ENCODE results near the gene CAT.

Gene CAT

GRCh38 chr11:34478845-34479663, 40.3 kb downstream of the CAT start:
- TF ChIP-seq ISL1 (CRISPR knock-in tag; IDR thresholded peaks at IDR 0.05) (0 out of 2 replicates have a peak, but pooled peaks have one; percentile 14), TOX (CRISPR knock-in tag; IDR thresholded peaks at IDR 0.05; ENCODE audit: borderline replicate concordance) (no peak), ZNF565 (CRISPR knock-in tag; conservative IDR thresholded peaks at IDR 0.05; ENCODE audit: low read depth) (no peak), CSDC2 (CRISPR knock-in tag; IDR thresholded peaks at IDR 0.05) (no peak), BACH2 (CRISPR knock-in tag; IDR thresholded peaks at IDR 0.05; ENCODE audit: borderline replicate concordance) (no peak), TCF4 (CRISPR knock-in tag; IDR thresholded peaks at IDR 0.05; ENCODE audit: borderline replicate concordance) (peak; percentile 81), ESRRG (CRISPR knock-in tag; IDR thresholded peaks at IDR 0.05) (no peak), TSHZ2 (CRISPR knock-in tag; IDR thresholded peaks at IDR 0.05) (peak; percentile 75), ZC3H10 (CRISPR knock-in tag; IDR thresholded peaks at IDR 0.05) (no peak)
- TF ChIP-seq, protein P1, sequence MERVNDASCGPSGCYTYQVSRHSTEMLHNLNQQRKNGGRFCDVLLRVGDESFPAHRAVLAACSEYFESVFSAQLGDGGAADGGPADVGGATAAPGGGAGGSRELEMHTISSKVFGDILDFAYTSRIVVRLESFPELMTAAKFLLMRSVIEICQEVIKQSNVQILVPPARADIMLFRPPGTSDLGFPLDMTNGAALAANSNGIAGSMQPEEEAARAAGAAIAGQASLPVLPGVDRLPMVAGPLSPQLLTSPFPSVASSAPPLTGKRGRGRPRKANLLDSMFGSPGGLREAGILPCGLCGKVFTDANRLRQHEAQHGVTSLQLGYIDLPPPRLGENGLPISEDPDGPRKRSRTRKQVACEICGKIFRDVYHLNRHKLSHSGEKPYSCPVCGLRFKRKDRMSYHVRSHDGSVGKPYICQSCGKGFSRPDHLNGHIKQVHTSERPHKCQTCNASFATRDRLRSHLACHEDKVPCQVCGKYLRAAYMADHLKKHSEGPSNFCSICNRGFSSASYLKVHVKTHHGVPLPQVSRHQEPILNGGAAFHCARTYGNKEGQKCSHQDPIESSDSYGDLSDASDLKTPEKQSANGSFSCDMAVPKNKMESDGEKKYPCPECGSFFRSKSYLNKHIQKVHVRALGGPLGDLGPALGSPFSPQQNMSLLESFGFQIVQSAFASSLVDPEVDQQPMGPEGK (CRISPR knock-in tag; IDR thresholded peaks at IDR 0.05; ENCODE audit: borderline replicate concordance): no peak
- TF ChIP-seq, protein P2, sequence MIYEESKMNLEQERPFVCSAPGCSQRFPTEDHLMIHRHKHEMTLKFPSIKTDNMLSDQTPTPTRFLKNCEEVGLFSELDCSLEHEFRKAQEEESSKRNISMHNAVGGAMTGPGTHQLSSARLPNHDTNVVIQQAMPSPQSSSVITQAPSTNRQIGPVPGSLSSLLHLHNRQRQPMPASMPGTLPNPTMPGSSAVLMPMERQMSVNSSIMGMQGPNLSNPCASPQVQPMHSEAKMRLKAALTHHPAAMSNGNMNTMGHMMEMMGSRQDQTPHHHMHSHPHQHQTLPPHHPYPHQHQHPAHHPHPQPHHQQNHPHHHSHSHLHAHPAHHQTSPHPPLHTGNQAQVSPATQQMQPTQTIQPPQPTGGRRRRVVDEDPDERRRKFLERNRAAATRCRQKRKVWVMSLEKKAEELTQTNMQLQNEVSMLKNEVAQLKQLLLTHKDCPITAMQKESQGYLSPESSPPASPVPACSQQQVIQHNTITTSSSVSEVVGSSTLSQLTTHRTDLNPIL (CRISPR knock-in tag; IDR thresholded peaks at IDR 0.05; ENCODE audit: low read depth): no peak
- no peak for ATAC-seq

- TF ChIP-seq RARB (CRISPR knock-in tag; IDR thresholded peaks at IDR 0.05): no peak
- TF ChIP-seq ESRRG (CRISPR knock-in tag; IDR thresholded peaks at IDR 0.05): no peak
- TF ChIP-seq GLIS3 (CRISPR knock-in tag; IDR thresholded peaks at IDR 0.05): no peak
- TF ChIP-seq ZFP30 (CRISPR knock-in tag; IDR thresholded peaks at IDR 0.05): no peak
- TF ChIP-seq CSDC2 (CRISPR knock-in tag; IDR thresholded peaks at IDR 0.05): no peak
- no peak for TF ChIP-seq PPARA (CRISPR knock-in tag; IDR thresholded peaks at IDR 0.05; ENCODE audit: borderline replicate concordance)
- no peak for TF ChIP-seq BACH2 (CRISPR knock-in tag; IDR thresholded peaks at IDR 0.05; ENCODE audit: borderline replicate concordance)
- TF ChIP-seq ISL1 (CRISPR knock-in tag; IDR thresholded peaks at IDR 0.05): no peak
- TF ChIP-seq ZC3H10 (CRISPR knock-in tag; IDR thresholded peaks at IDR 0.05): no peak
- no peak for TF ChIP-seq SNAI2 (CRISPR knock-in tag; IDR thresholded peaks at IDR 0.05)
- no peak for TF ChIP-seq TOX (CRISPR knock-in tag; IDR thresholded peaks at IDR 0.05; ENCODE audit: borderline replicate concordance)
- no peak for TF ChIP-seq ZNF70 (CRISPR knock-in tag; IDR thresholded peaks at IDR 0.05)
- TF ChIP-seq ARNTL (CRISPR knock-in tag; IDR thresholded peaks at IDR 0.05; ENCODE audit: borderline replicate concordance, low read depth): no peak
These were observed 41.6 kb downstream of the CAT start for GRCh38 chr11:34480314-34480713.

DNA sequence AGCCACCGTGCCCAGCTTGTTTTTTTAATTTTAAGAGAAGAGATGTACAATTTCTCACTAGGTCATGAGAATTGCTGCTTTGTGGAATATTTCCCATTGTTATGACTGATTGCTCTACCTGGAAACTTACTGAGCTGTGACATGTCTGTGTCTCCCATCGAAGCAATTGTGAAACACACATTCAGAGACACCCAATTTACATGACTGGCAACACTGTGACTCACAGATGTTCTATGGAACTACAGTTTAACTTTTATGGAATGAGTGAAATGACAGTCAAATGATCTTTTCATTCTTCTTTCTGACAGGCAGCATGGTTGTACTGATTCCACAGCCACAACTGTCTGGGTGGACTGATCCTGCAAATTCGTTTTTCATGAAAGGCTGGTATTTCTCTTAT, 42.6 kb downstream of the CAT start:
- no peak for ATAC-seq
- TF ChIP-seq, protein P3, sequence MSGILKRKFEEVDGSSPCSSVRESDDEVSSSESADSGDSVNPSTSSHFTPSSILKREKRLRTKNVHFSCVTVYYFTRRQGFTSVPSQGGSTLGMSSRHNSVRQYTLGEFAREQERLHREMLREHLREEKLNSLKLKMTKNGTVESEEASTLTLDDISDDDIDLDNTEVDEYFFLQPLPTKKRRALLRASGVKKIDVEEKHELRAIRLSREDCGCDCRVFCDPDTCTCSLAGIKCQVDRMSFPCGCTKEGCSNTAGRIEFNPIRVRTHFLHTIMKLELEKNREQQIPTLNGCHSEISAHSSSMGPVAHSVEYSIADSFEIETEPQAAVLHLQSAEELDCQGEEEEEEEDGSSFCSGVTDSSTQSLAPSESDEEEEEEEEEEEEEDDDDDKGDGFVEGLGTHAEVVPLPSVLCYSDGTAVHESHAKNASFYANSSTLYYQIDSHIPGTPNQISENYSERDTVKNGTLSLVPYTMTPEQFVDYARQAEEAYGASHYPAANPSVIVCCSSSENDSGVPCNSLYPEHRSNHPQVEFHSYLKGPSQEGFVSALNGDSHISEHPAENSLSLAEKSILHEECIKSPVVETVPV (CRISPR knock-in tag; IDR thresholded peaks at IDR 0.05): no peak
- TF ChIP-seq SNAI2 (CRISPR knock-in tag; IDR thresholded peaks at IDR 0.05): no peak
- TF ChIP-seq TSHZ2 (CRISPR knock-in tag; IDR thresholded peaks at IDR 0.05): no peak
- TF ChIP-seq PPARA (CRISPR knock-in tag; IDR thresholded peaks at IDR 0.05; ENCODE audit: borderline replicate concordance): no peak
- TF ChIP-seq, protein P1 (CRISPR knock-in tag; IDR thresholded peaks at IDR 0.05; ENCODE audit: borderline replicate concordance): no peak
- TF ChIP-seq BACH2 (CRISPR knock-in tag; IDR thresholded peaks at IDR 0.05; ENCODE audit: borderline replicate concordance): no peak
- TF ChIP-seq, protein P4, sequence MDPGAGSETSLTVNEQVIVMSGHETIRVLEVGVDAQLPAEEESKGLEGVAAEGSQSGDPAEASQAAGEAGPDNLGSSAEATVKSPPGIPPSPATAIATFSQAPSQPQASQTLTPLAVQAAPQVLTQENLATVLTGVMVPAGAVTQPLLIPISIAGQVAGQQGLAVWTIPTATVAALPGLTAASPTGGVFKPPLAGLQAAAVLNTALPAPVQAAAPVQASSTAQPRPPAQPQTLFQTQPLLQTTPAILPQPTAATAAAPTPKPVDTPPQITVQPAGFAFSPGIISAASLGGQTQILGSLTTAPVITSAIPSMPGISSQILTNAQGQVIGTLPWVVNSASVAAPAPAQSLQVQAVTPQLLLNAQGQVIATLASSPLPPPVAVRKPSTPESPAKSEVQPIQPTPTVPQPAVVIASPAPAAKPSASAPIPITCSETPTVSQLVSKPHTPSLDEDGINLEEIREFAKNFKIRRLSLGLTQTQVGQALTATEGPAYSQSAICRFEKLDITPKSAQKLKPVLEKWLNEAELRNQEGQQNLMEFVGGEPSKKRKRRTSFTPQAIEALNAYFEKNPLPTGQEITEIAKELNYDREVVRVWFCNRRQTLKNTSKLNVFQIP (CRISPR knock-in tag; IDR thresholded peaks at IDR 0.05; ENCODE audit: borderline replicate concordance, low read depth): no peak
- no peak for TF ChIP-seq ZC3H10 (CRISPR knock-in tag; IDR thresholded peaks at IDR 0.05)
- no peak for TF ChIP-seq GLIS3 (CRISPR knock-in tag; IDR thresholded peaks at IDR 0.05)
- no peak for TF ChIP-seq ZNF8 (CRISPR knock-in tag; IDR thresholded peaks at IDR 0.05)
- no peak for TF ChIP-seq TOX (CRISPR knock-in tag; IDR thresholded peaks at IDR 0.05; ENCODE audit: borderline replicate concordance)
- no peak for TF ChIP-seq ZNF565 (CRISPR knock-in tag; conservative IDR thresholded peaks at IDR 0.05; ENCODE audit: low read depth)
- TF ChIP-seq CSDC2 (CRISPR knock-in tag; IDR thresholded peaks at IDR 0.05): no peak

More at GRCh38 chr11:34480314-34480713, 41.6 kb downstream of the CAT start:
- no peak; the same call in 1 of the 3 replicates for ATAC-seq
